HG03378 (cell line): Measurements from ENCODE around the gene UTS2B.

ENCODE experiments used
- ATAC-seq: cut with Tn5 transposase; IDR thresholded peaks from one replicate; pipeline ENCODE4 v1.9.1; 2021; ENCODE audit warnings: mild to moderate bottlenecking, moderate library complexity; ENCODE audit not compliant: unreplicated experiment

The UTS2B gene

GRCh38 chr3:191353022-191353777 lies 22.9 kb upstream of the UTS2B start:
- peak; percentile 35 for ATAC-seq

GRCh38 chr3:191352014-191352413 lies 21.7 kb upstream of the UTS2B start:
- ATAC-seq: no peak

DNA sequence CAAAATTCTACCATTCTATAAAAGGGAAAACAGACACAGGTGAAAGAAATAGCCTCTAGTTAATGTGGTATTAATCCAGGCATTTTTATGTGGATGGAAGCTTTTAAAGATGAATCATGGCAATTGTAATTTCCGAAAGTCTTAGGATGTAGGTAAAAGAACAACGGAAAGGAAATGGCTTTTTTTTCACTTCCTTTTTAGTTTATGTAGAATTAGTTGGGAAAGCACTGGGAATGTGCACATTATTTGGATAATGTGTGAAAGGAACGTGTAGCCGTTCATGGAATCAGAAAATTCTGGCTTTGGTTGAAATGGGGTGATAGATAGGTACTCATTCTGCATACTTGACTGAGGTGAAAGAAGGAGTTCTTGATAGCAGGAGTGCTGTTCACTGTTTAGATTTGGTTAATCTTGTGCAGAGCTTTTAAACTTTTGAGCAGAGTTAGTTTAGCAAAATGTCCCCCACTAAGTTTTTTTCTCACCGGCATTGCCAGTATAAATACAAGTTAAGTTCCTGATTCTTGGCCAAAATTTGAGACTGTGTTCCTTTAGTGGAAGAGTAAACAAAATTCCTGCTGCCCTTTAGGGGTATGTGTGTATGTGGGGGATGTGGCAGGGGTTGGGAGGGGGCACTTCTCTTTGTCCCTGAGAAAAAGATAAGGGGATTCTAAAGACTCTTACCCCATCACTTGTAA lies 20.2 kb upstream of the UTS2B start:
- no peak for ATAC-seq

- no peak for ATAC-seq
Observed at GRCh38 chr3:191348098-191348497, 17.8 kb upstream of the UTS2B start.

DNA sequence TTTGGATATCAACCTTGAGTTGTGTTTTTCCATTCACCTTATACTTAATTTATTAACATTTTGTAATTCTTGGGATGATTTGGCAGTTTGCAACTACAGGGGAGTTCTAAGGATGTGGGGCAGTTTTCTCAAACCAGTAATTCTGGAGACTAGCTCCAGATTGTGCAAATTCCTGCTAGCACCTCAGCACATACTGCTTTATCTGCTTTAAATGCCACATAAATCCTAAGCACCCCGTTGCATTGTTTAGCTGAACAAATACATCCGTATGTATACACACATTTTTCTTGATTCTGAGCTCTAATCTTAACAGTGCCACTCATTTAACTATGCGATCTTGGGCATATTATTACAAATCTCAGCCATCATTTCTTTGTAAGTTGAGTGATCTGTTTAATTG lies 16.9 kb upstream of the UTS2B start:
- no peak for ATAC-seq

- ATAC-seq: no peak
Observed at GRCh38 chr3:191345334-191345733, 15.0 kb upstream of the UTS2B start.

GRCh38 chr3:191343913-191344312 lies 13.6 kb upstream of the UTS2B start:
- ATAC-seq: no peak

DNA sequence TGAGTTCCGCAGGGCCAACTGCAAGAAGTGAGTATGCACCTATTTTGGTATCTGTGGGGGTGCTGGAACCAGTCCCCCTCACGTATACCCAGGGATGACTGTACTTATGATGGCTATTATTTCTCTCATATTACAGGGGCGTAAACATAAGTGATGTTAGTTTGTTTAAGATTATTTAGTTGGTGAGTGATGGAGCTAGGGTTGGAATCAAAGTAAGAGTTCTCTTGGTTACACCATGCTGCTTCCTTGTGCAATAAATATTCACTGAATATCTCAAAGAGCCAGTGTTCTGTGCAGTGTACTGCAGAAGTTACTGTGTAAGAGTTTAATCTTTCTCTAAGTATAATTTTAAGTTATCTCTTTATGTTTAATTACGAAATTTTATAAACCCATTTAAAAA lies 12.8 kb upstream of the UTS2B start:
- no peak for ATAC-seq

DNA sequence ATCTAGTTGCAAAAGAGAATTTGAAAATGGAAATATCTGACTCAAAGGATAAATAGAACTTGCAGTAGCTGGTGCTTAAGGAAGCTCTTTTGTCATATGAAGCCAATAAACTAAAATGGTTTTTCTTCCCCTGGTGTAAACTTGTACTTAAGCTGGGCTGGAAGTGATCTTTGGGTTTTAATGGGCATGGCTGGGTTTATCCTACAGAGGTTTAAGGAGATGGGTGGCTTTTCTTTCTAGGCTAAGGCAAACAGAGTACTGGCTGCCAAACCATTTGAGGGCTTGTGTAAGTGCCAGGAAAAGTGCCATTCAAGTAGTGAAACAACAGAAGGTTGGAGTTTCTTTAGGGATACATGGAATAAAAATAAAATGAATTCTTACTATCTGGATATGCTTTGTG lies 12.1 kb upstream of the UTS2B start:
- ATAC-seq: no peak

DNA sequence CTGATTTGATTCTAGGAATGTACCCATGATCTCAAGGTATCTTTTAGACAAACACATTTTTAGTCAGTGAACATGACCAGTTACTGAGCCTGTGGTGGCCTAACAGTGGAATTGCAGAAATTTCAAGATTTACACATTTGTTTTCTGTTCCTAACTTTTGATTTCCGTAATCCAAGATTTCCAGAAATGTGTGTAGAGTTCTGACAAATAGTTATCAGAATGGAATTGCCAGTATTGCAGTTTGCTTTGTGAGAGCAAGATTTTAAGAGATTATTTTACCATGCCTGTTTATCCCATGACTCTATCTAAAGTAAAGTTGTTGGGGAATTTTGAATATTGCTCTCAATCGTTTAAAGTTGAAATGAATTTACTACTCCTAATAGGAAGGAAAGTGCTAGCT lies 11.7 kb upstream of the UTS2B start:
- no peak for ATAC-seq

DNA sequence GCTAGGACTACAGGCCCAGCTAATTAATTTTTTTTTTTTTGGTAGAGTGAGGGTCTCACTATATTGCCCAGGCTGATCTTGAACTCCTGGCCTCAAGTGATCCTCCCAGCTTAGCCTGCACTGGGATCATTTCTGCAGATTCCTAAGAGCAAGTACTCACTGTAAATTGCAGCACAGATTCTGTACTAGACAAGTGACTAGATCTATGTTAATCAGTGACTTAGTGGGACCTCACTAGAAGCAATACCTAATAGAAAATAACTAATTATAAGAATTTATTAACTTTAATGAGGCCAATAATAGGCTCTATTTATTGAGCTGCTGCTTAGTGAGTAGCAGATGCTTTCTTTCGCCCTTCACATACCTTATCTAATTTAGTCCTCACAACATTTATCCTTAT lies 10.6 kb upstream of the UTS2B start:
- peak; percentile 34 for ATAC-seq

- ATAC-seq: no peak
Observed at GRCh38 chr3:191340351-191340750, 10.0 kb upstream of the UTS2B start.

DNA sequence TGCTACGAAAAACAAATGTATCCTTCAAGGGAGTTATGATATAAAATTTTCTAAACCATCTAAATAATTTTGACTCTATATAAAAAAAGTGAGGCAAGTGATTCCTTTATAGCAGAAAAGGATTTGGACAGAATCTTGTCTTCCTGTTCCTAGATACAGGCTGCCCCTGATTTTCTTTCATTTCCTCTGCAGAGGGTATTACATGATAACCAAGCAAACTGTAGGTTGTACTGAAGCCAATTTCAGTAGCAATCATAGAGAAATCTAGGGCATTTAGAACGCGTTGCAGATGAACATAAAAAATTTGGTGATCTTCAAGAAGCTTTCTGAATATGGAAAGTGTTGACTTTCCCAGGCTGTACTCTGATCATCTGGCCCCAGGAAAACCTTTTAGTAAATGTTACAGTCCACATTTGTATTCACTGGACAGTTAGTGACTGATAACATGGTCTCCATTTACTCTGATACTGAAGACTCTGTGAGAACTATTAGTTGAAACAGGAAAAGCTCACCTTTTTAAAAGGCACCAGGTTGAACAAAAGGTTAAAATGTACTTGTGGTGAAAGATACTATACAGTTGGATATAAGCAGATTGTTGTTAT lies 9.1 kb upstream of the UTS2B start:
- no peak for ATAC-seq

DNA sequence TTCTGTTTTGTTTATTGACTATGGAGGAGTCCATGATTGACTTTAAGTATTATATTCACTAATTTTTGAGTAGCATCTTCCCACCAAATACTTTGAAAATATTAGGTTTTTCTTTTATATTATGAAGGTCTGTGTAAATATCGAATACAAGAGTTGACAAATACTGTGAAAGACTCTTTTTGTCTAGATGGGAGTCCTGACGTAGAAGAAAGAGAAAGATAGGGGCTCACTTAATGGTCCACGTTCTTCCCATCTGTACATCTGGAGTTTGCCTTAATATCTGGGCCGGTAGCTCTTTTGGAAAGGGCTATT lies 7.8 kb upstream of the UTS2B start:
- ATAC-seq: no peak

DNA sequence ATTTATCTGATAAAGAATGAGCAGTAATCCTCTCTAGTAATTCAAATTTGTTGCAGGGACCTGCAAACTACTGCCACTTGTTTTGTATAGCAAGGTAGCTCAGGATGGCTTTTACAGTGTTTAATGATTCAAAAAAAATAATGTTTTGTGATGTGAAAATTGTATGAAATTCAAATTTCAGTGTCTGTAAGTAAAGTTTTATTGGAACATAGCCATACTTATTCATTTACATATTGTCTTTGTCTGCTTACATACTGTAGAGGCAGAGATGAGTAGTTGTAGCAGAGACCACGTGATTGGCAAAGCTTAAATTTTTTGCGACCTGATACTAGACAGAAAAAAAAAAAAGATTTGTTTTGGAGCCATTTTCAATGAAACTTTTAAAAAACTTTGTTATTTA lies 6.5 kb upstream of the UTS2B start:
- ATAC-seq: peak; percentile 34

- no peak for ATAC-seq
Observed at GRCh38 chr3:191334346-191334893, 4.1 kb upstream of the UTS2B start.

GRCh38 chr3:191333298-191333880 lies 3.1 kb upstream of the UTS2B start:
- no peak for ATAC-seq

DNA sequence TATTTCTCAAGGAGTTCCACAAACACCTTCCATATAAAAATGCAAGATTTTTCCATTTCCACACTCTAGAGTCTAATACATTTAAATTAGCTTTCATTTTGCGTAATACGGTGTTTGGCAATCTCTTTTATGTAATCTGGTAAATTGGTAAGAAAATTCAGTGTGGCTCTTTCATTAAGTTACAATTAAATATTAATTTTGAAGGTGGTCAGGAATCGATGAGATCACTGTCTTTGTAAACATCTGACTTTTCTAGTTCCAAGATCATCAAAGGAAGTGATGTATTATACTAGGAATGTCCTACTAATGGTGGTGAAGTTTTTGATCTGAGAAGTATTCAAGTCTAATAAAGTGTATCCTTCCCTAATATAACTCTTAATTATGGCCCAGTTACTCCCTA lies 1.1 kb upstream of the UTS2B start:
- no peak for ATAC-seq

DNA sequence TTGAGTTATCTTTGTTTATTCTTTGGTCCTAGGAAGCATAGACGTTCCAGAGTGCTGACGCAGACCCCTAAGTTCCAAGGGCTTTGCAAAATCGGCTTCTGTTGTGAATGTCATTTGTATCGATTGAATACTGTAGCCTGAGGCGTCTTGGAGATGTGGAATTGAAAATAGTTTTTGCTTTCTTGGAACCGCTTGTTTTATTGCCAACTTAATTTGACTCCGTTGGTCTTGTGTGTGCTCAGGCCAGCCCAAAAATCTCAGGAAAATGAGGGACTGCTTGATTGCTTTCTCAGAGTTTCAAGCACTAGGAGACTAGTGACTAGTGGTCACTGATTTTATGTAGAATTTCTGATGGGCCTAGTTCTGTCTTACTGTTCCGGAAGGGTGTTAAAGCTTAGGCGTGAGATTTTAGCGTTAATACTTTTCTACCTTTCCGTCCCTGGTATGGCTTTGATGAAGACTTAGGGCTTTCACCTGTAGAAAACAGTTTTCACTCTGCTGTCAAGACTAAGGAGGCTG lies 263 bp upstream of the UTS2B start:
- ATAC-seq: no peak

- ATAC-seq: peak; percentile 57
Observed at GRCh38 chr3:191328962-191329653, 1.2 kb downstream of the UTS2B start, which contains the start of gene CCDC50. CCDC50 (plus strand) TSS chr3:191329394; CDS start chr3:191329675, 281 bp downstream.
